ENCODE results near the gene FAF1. TPM values are rescaled to one million over a fixed set of nuclear protein-coding genes. Genes with fewer than 3 reads are reported as not detected.
"Not testable (repeated sequence)": the region's sequence is repeated elsewhere in the genome, so short reads cannot be mapped to it uniquely, and the experiment has no call there.

Gene FAF1
- total and polyA plus RNA-seq, 2 donors (not counting 3 experiments of a cell fraction or from before 2014, with no cell fraction given) = 9.0 to 57.6 TPM

GRCh38 chr1:50826792-50827191 lies 133.3 kb downstream of the FAF1 start:
- H3K9ac ChIP-seq (replicated peaks; ENCODE audit: extremely low read depth, insufficient read depth, low read length); H3K4me3 ChIP-seq (replicated peaks in 1 of 3; ENCODE audit: insufficient read depth in 1 of 3, low read depth in 1 of 3, low read length in 3 of 3); BruUV-seq (replicated peaks); H3K4me1 ChIP-seq (ENCODE audit: control insufficient read depth, extremely low read depth, insufficient read depth, low read length); H3K27me3 ChIP-seq (ENCODE audit: control insufficient read depth in 2 of 2, insufficient read depth in 2 of 2, low read length in 2 of 2); H4K20me1 ChIP-seq (replicated peaks; ENCODE audit: control insufficient read depth, extremely low read depth, insufficient read depth, low read length); H3K9me1 ChIP-seq (replicated peaks; ENCODE audit: control insufficient read depth, extremely low read depth, insufficient read depth, low read length); H3K36me3 ChIP-seq (ENCODE audit: control insufficient read depth in 2 of 2, extremely low read depth in 1 of 2, insufficient read depth in 2 of 2, low read length in 2 of 2); POLR2A ChIA-PET; H3K4me2 ChIP-seq (ENCODE audit: insufficient read depth, low read length); H3K27ac ChIP-seq (ENCODE audit: insufficient read depth, low read depth, low read length); H2AFZ ChIP-seq (ENCODE audit: low read depth, low read length); FAIRE-seq; intact Hi-C loops (cut with micrococcal nuclease); dilution Hi-C loops (cut with MboI; ENCODE audit: extremely low pct_ligation_motif_present, low sequenced_read_pairs); H3K9me3 ChIP-seq (replicated peaks; ENCODE audit: control insufficient read depth, insufficient read depth, low read length); H3K79me2 ChIP-seq (ENCODE audit: control insufficient read depth, insufficient read depth, low read length); DNase-seq (ENCODE audit: low read depth, low spot score): not testable (repeated sequence)
- CTCF ChIA-PET = interaction anchor here (0.7 kb wide), 1 partner anchor 36 kb away, joined by 4 read pairs; no protein-coding TSS in a partner anchor

GRCh38 chr1:50822035-50822776 lies 137.9 kb downstream of the FAF1 start:
- Histone ChIP-seq H3K27me3 (ENCODE audit: control insufficient read depth in 2 of 2, insufficient read depth in 2 of 2, low read length in 2 of 2) (no peaks in the 10 kb centered on the region), H3K9me1 (replicated peaks; ENCODE audit: control insufficient read depth, extremely low read depth, insufficient read depth, low read length) (no peaks in the 10 kb centered on the region), H3K79me2 (ENCODE audit: control insufficient read depth, insufficient read depth, low read length) (peaks cover 10% of the 10 kb centered on the region), H3K27ac (ENCODE audit: insufficient read depth, low read depth, low read length) (no peak overlapping the region), H3K4me1 (ENCODE audit: control insufficient read depth, extremely low read depth, insufficient read depth, low read length) (no peaks in the 10 kb centered on the region), H3K9me3 (replicated peaks; ENCODE audit: control insufficient read depth, insufficient read depth, low read length) (no peaks in the 10 kb centered on the region), H3K4me2 (ENCODE audit: insufficient read depth, low read length) (no peak overlapping the region), H3K36me3 (ENCODE audit: control insufficient read depth in 2 of 2, extremely low read depth in 1 of 2, insufficient read depth in 2 of 2, low read length in 2 of 2) (no peaks in the 10 kb centered on the region), H4K20me1 (replicated peaks; ENCODE audit: control insufficient read depth, extremely low read depth, insufficient read depth, low read length) (no peaks in the 10 kb centered on the region), H3K9ac (replicated peaks; ENCODE audit: extremely low read depth, insufficient read depth, low read length) (no peak overlapping the region), H3K4me3 (replicated peaks in 1 of 3; ENCODE audit: insufficient read depth in 1 of 3, low read depth in 1 of 3, low read length in 3 of 3) (no peak overlapping the region), H2AFZ (ENCODE audit: low read depth, low read length) (no peak overlapping the region)
- no peak for DNase-seq (ENCODE audit: low read depth, low spot score)
- intact Hi-C loops (cut with micrococcal nuclease) = no loop called here
- ChIA-PET CTCF (no interaction called here), POLR2A (interaction anchor here (0.7 kb wide), 1 partner anchor 818 kb away, joined by 5 read pairs; no protein-coding TSS in a partner anchor)
- dilution Hi-C loops (cut with MboI; ENCODE audit: extremely low pct_ligation_motif_present, low sequenced_read_pairs) = no loop called here
- BruUV-seq (replicated peaks) = no TSS peak
- no peak for FAIRE-seq
- TF ChIP-seq JUN (IDR thresholded peaks at IDR 0.05; ENCODE audit: borderline replicate concordance, insufficient read depth, insufficient read length, low read depth) (no peak), EZH2 (IDR thresholded peaks at IDR 0.05; ENCODE audit: borderline replicate concordance, low read depth, low read length, severe bottlenecking) (no peak), POLR2AphosphoS5 (IDR thresholded peaks at IDR 0.05; ENCODE audit: insufficient read depth, low read depth, low read length) (no peak), MAX (IDR thresholded peaks at IDR 0.05; ENCODE audit: insufficient read depth, insufficient read length) (no peak), MYC (IDR thresholded peaks at IDR 0.05; ENCODE audit: low read depth, low read length) (no peak), FOS (IDR thresholded peaks at IDR 0.05; ENCODE audit: borderline replicate concordance, insufficient read depth, low read length) (no peak), GATA2 (IDR thresholded peaks at IDR 0.05; ENCODE audit: insufficient read depth, insufficient read length, low read depth, low read length) (no peak), POLR2A (IDR thresholded peaks at IDR 0.05; ENCODE audit: low read depth, low read length) (no peak), CTCF (IDR thresholded peaks at IDR 0.05; ENCODE audit: extremely low read depth in 1 of 2, insufficient read depth in 1 of 2, low read depth in 1 of 2, low read length in 2 of 2) (no peak)
